Mesodermal cell (in vitro differentiated cells): ENCODE results near the gene SLC4A8.

Experiments
- H3K27ac ChIP-seq: 2 replicates; pipeline ENCODE4 v1.7.0; 2013; ENCODE audit warnings: mild to moderate bottlenecking, low read depth, low read length, moderate library complexity; ENCODE audit not compliant: severe bottlenecking
- H3K36me3 ChIP-seq: 2 replicates; pipeline ENCODE4 v1.7.1; 2013; ENCODE audit warnings: mild to moderate bottlenecking, low read length, moderate library complexity; ENCODE audit not compliant: control insufficient read depth, insufficient read depth
- H3K4me1 ChIP-seq: one replicate; pipeline ENCODE4 v1.7.1; 2013; ENCODE audit warnings: mild to moderate bottlenecking, low read length; ENCODE audit not compliant: insufficient read depth, control insufficient read depth, poor library complexity, severe bottlenecking
- H3K4me3 ChIP-seq: 2 replicates; pipeline ENCODE4 v1.7.0; 2013; ENCODE audit warnings: low read length, control low read depth, mild to moderate bottlenecking; ENCODE audit not compliant: insufficient read depth, poor library complexity, severe bottlenecking; ENCODE audit errors: extremely low read depth
- H3K9me3 ChIP-seq: 2 replicates; pipeline ENCODE4 v1.7.1; 2013; ENCODE audit warnings: mild to moderate bottlenecking, low read length, moderate library complexity; ENCODE audit not compliant: control insufficient read depth
- WGBS, 2 experiments: methylation state at CpG; one replicate each; pipeline ENCODE4 v1.1.5; 2013; ENCODE audit warnings: missing lambda C conversion rate in 2 of 2; ENCODE audit not compliant: insufficient coverage in 2 of 2; 5-methylcytosine and 5-hydroxymethylcytosine counted together

The SLC4A8 gene

GRCh38 chr12:51397670-51398069 lies 27.0 kb upstream of the SLC4A8 start:
- H3K36me3 ChIP-seq: no peaks in the 10 kb centered on the region
- no peaks in the 10 kb centered on the region for H3K9me3 ChIP-seq
- H3K27ac ChIP-seq: no peak overlapping the region
- H3K4me1 ChIP-seq: peaks cover 18% of the 10 kb centered on the region
- 80 to 84% methylated on average over 3 of the region's 4 CpGs for WGBS, 2 experiments
- no peak overlapping the region for H3K4me3 ChIP-seq

GRCh38 chr12:51399891-51400290 lies 24.7 kb upstream of the SLC4A8 start:
- Histone ChIP-seq H3K9me3 (no peaks in the 10 kb centered on the region), H3K4me3 (no peak overlapping the region), H3K27ac (no peak overlapping the region), H3K36me3 (no peaks in the 10 kb centered on the region), H3K4me1 (peaks cover 7% of the 10 kb centered on the region)
- 86% methylated on average over 1 of the region's 4 CpGs; no CpG with 5 or more reads in 1 of the 2 experiments for WGBS, 2 experiments

DNA sequence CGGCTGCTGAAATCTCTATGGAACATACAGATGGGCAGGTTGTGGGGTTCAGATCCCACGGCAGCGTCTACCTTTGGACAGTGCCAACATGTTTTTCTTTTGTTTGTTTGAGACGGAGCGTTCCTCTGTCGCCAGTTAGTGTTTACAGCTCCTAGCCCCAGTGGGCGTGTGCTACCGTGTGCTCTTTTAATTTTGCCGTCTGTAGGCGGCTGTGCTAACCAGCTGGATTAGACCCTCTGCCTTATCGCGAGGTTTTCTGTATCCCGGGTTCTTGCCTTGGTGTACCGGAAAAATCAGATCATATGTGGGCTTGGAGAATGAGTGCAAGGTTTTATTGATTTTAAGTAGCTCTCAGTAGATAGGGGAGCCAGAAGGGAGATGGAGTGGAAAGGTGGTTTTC lies 23.6 kb upstream of the SLC4A8 start:
- H3K4me1 ChIP-seq: no peaks in the 10 kb centered on the region
- H3K27ac ChIP-seq: no peak overlapping the region
- WGBS, 2 experiments: 97% methylated on average over 12 to 14 of the region's 14 CpGs
- no peak overlapping the region for H3K4me3 ChIP-seq
- H3K9me3 ChIP-seq: no peaks in the 10 kb centered on the region
- no peaks in the 10 kb centered on the region for H3K36me3 ChIP-seq

GRCh38 chr12:51401486-51401885 lies 23.1 kb upstream of the SLC4A8 start:
- Histone ChIP-seq H3K4me3 (no peak overlapping the region), H3K36me3 (no peaks in the 10 kb centered on the region), H3K27ac (no peak overlapping the region), H3K9me3 (no peaks in the 10 kb centered on the region), H3K4me1 (no peaks in the 10 kb centered on the region)
- 90 to 96% methylated on average over 10 to 13 of the region's 13 CpGs for WGBS, 2 experiments

GRCh38 chr12:51401900-51402299 lies 22.7 kb upstream of the SLC4A8 start:
- Histone ChIP-seq H3K4me3 (no peak overlapping the region), H3K4me1 (no peaks in the 10 kb centered on the region), H3K27ac (no peak overlapping the region), H3K36me3 (no peaks in the 10 kb centered on the region), H3K9me3 (no peaks in the 10 kb centered on the region)
- no CpG with 5 or more reads among the region's 1 CpG for WGBS, 2 experiments

- no peak overlapping the region for H3K27ac ChIP-seq
- no peaks in the 10 kb centered on the region for H3K36me3 ChIP-seq
- no peaks in the 10 kb centered on the region for H3K9me3 ChIP-seq
- H3K4me3 ChIP-seq: no peak overlapping the region
- WGBS, 2 experiments: 93 to 100% methylated on average over 6 of the region's 6 CpGs
- H3K4me1 ChIP-seq: no peaks in the 10 kb centered on the region
Observed at GRCh38 chr12:51403159-51403558, 21.5 kb upstream of the SLC4A8 start.

GRCh38 chr12:51403681-51404136 lies 20.9 kb upstream of the SLC4A8 start:
- no peaks in the 10 kb centered on the region for H3K9me3 ChIP-seq
- H3K36me3 ChIP-seq: no peaks in the 10 kb centered on the region
- WGBS, 2 experiments: 93 to 100% methylated on average over 3 to 4 of the region's 4 CpGs
- H3K4me1 ChIP-seq: no peaks in the 10 kb centered on the region
- H3K27ac ChIP-seq: no peak overlapping the region
- H3K4me3 ChIP-seq: no peak overlapping the region

GRCh38 chr12:51404627-51405026 lies 20.0 kb upstream of the SLC4A8 start:
- Histone ChIP-seq H3K4me1 (peaks cover 3% of the 10 kb centered on the region), H3K4me3 (no peak overlapping the region), H3K9me3 (no peaks in the 10 kb centered on the region), H3K36me3 (no peaks in the 10 kb centered on the region), H3K27ac (no peak overlapping the region)
- 100% methylated on average over 1 to 3 of the region's 3 CpGs for WGBS, 2 experiments

- Histone ChIP-seq H3K9me3 (no peaks in the 10 kb centered on the region), H3K4me1 (peaks cover 7% of the 10 kb centered on the region), H3K36me3 (no peaks in the 10 kb centered on the region), H3K27ac (no peak overlapping the region), H3K4me3 (no peak overlapping the region)
- WGBS, 2 experiments: 94 to 100% methylated on average over 2 of the region's 3 CpGs
Observed at GRCh38 chr12:51405801-51406207, 18.8 kb upstream of the SLC4A8 start.

GRCh38 chr12:51406290-51406689 lies 18.3 kb upstream of the SLC4A8 start:
- H3K9me3 ChIP-seq: no peaks in the 10 kb centered on the region
- whole genome bisulfite sequencing, 2 experiments: 82 to 95% methylated on average over 2 to 3 of the region's 3 CpGs
- peaks cover 7% of the 10 kb centered on the region for H3K4me1 ChIP-seq
- no peak overlapping the region for H3K27ac ChIP-seq
- no peak overlapping the region for H3K4me3 ChIP-seq
- no peaks in the 10 kb centered on the region for H3K36me3 ChIP-seq

DNA sequence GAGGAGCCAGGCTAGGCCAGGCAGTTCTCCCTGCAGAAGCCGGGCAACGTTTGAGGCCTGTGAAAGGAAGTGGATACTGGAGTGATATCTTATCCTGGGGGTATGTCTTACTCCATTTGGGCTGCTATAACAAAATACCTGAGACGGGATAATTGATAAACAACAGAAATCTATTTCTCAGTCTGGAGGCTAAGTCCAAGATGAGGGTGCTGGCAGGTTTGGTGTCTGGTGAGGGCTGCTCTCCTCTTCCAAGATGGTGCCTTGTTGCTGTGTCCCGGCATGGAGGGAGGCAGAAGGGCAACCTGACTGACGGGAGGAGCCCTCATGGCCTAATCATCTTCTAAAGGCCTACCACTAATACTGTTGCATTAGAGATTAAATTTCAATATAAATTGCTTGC lies 17.8 kb upstream of the SLC4A8 start:
- Histone ChIP-seq H3K27ac (no peak overlapping the region), H3K36me3 (no peaks in the 10 kb centered on the region), H3K4me1 (peaks cover 7% of the 10 kb centered on the region), H3K4me3 (no peak overlapping the region), H3K9me3 (no peaks in the 10 kb centered on the region)
- 92 to 95% methylated on average over 3 to 4 of the region's 5 CpGs for WGBS, 2 experiments
